Left ventricle myocardium inferior (tissue), 1 donor: ENCODE measurements around the gene SPDYE11. TPM values are rescaled to one million over a fixed set of nuclear protein-coding genes. Genes with fewer than 3 reads are reported as not detected.
A peak's percentile ranks its signal among the peaks of the same experiment; 100 is the strongest.
"Not testable (repeated sequence)": the region's sequence is repeated elsewhere in the genome, so short reads cannot be mapped to it uniquely, and the experiment has no call there.

ENCODE experiments used
- DNase-seq: peaks from one replicate; pipeline ENCODE4 v3.0.0-alpha.2; 2020
- H3K27ac ChIP-seq: fragments of 200-600 bp; replicated peaks from 2 replicates; pipeline ENCODE4 v1.8.0; 2021
- H3K27me3 ChIP-seq: fragments of 200-600 bp; 2 replicates; pipeline ENCODE4 v1.8.0; 2021; ENCODE audit warnings: low read depth
- H3K36me3 ChIP-seq: fragments of 200-600 bp; 2 replicates; pipeline ENCODE4 v1.8.0; 2021
- H3K4me1 ChIP-seq: fragments of 200-600 bp; 2 replicates; pipeline ENCODE4 v1.8.0; 2021
- H3K4me3 ChIP-seq: fragments of 200-600 bp; 2 replicates; pipeline ENCODE4 v1.8.0; 2021; ENCODE audit warnings: mild to moderate bottlenecking, moderate library complexity
- H3K9me3 ChIP-seq: fragments of 200-600 bp; replicated peaks from 2 replicates; pipeline ENCODE4 v1.8.0; 2021
- intact Hi-C: fragments of 100-400 bp; cut with micrococcal nuclease; formaldehyde crosslinking; loops from one replicate; pipeline ENCODE4 v1.11.0; 2022
- long read RNA-seq: library from polyadenylated mRNA; unstranded; transcript quantifications from one replicate; pipeline ENCODE4 v2.0.0, GENCODE V29; 2021
- total RNA-seq: library from RNA; stranded (reverse); fragmentation: NEBNext Ultra II Directional; extraction: Animal tissue kit (Norgen Biotek cat#: 25700); gene quantifications from one replicate; pipeline ENCODE4 v1.2.1, GENCODE V29; 2021
- donor health status: DM: no; HTN: yes; CAD: no; lungs with severe emphysema.

The SPDYE11 gene, protein sequence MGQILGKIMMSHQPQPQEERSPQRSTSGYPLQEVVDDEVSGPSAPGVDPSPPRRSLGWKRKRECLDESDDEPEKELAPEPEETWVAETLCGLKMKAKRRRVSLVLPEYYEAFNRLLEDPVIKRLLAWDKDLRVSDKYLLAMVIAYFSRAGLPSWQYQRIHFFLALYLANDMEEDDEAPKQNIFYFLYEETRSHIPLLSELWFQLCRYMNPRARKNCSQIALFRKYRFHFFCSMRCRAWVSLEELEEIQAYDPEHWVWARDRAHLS
- not detected for total RNA-seq
- long read RNA-seq, result 0 reads

DNA sequence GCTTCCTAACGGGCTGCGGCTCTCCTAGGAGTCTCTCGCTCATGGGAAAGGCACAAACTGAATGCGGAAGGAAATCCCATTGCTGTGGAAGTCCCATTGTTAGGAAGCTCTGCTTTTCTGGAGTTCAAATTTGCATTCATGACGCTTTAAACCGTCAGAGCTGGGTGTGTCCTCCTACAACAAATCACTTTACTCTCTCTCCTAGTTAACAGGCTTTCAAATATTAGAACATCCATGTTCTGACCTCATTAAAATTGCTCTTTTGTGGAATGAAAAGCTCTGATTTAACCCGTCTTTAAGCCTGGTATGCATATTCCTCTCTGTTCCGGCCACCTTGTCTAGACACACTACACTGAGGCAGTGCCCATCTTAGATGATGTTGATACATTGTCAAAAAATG is at the start of gene SPDYE11:
TSS of gene SPDYE11 (minus strand) at position 101 of the 400 bp plus-strand sequence. CDS start 1,800 bp downstream, outside the sequence.
- DNase-seq, intact Hi-C loops, H3K27ac ChIP-seq, H3K4me1 ChIP-seq, H3K9me3 ChIP-seq, H3K36me3 ChIP-seq, H3K4me3 ChIP-seq, H3K27me3 ChIP-seq: not testable (repeated sequence)

DNA sequence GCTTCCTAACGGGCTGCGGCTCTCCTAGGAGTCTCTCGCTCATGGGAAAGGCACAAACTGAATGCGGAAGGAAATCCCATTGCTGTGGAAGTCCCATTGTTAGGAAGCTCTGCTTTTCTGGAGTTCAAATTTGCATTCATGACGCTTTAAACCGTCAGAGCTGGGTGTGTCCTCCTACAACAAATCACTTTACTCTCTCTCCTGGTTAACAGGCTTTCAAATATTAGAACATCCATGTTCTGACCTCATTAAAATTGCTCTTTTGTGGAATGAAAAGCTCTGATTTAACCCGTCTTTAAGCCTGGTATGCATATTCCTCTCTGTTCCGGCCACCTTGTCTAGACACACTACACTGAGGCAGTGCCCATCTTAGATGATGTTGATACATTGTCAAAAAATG is 28.2 kb upstream of the SPDYE11 start, which contains the start of gene SPDYE9:
TSS of gene SPDYE9 (minus strand) at position 101 of the 400 bp plus-strand sequence. CDS start 1,800 bp downstream, outside the sequence.
- H3K9me3 ChIP-seq, result not testable (repeated sequence)

DNA sequence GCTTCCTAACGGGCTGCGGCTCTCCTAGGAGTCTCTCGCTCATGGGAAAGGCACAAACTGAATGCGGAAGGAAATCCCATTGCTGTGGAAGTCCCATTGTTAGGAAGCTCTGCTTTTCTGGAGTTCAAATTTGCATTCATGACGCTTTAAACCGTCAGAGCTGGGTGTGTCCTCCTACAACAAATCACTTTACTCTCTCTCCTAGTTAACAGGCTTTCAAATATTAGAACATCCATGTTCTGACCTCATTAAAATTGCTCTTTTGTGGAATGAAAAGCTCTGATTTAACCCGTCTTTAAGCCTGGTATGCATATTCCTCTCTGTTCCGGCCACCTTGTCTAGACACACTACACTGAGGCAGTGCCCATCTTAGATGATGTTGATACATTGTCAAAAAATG is 28.0 kb downstream of the SPDYE11 start, which contains the start of gene SPDYE8:
TSS of gene SPDYE8 (minus strand) at position 101 of the 400 bp plus-strand sequence. CDS start 1,800 bp downstream, outside the sequence.
- H3K27ac ChIP-seq, H3K9me3 ChIP-seq, H3K4me3 ChIP-seq, H3K27me3 ChIP-seq, intact Hi-C loops, H3K36me3 ChIP-seq, DNase-seq, H3K4me1 ChIP-seq: not testable (repeated sequence)

More for the DNA sequence above, 28.2 kb upstream of the SPDYE11 start, which contains the start of gene SPDYE9:
- H3K27ac ChIP-seq, H3K27me3 ChIP-seq, DNase-seq, H3K36me3 ChIP-seq, H3K4me3 ChIP-seq, intact Hi-C loops, H3K4me1 ChIP-seq: not testable (repeated sequence)

DNA sequence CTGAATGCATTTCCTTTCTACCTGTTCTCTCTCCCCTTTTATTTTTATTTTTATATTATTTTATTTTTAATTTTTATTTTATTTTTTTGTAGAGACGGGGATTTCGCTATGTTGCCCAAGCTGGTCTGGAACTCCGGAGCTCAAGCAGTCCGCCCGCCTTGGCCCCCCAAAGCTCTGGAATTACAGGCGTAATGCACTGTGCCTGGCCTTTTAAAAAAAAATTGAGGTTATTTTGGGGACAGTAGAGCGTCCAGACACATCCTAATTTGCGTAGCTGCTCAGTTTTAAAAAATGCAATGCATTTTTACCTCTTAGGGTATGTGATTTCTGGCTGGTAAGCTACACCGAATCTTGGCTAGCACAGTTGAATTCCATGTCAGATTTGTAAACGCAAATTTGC is 51.2 kb downstream of the SPDYE11 start:
- H3K4me3 ChIP-seq, result peak overlapping the region; percentile 77
- H3K27me3 ChIP-seq, result not testable (repeated sequence)

DNA sequence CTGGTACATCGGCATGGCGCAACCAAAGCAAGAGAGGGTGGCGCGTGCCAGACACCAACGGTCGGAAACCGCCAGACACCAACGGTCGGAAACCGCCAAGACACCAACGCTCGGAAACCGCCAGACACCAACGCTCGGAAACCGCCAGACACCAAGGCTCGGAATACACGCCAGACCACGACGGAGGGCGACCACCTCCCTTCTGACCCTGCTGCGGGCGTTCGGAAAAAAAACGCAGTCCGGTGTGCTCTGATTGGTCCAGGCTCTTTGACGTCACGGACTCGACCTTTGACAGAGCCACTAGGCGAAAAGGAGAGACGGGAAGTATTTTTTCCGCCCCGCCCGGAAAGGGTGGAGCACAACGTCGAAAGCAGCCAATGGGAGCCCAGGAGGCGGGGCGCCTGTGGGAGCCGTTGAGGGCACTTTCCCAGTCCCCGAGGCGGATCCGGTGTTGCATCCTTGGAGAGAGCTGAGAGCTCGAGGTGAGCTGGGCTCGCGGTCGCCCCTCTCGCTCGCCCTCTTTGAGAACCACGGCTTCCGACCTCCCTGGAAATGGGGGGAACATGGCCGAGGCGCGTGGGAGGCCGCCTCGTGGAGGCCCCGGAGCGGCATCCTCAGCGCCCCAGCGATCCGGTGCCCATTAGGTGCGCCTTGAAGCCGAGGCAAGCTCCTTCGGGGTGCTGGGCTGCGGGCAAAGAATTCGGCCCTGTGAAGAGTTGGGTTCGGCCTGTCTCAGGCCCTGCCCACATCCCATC is 51.8 kb downstream of the SPDYE11 start:
- DNase-seq, result peak; percentile 87
- intact Hi-C loops, H3K36me3 ChIP-seq, H3K9me3 ChIP-seq, H3K27me3 ChIP-seq: not testable (repeated sequence)
- H3K27ac ChIP-seq, result peak overlapping the region; percentile 94
- peak overlapping the region; percentile 77 for H3K4me3 ChIP-seq
- peaks cover 13% of the 10 kb centered on the region for H3K4me1 ChIP-seq

More for the DNA sequence above, 51.2 kb downstream of the SPDYE11 start:
- H3K36me3 ChIP-seq, intact Hi-C loops, H3K9me3 ChIP-seq: not testable (repeated sequence)
- H3K27ac ChIP-seq, result peak overlapping the region; percentile 94
- peaks cover 13% of the 10 kb centered on the region for H3K4me1 ChIP-seq
- DNase-seq, result peak; percentile 9

DNA sequence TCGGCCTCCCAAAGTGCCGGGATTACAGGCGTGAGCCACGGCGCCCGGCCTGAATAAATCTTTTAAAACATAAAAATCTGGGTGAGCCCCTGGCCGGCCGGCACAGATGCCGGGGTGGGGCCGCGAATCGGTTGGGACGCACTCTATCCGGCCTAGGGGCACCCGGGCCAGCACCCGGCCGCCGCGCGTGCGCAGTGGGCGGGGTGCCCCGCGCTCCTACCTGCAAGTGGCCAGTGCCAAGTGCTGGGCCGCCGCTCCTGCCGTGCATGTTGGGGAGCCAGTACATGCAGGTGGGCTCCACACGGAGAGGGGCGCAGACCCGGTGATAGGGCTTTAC is 52.4 kb downstream of the SPDYE11 start:
- intact Hi-C loops, result not testable (repeated sequence)

DNA sequence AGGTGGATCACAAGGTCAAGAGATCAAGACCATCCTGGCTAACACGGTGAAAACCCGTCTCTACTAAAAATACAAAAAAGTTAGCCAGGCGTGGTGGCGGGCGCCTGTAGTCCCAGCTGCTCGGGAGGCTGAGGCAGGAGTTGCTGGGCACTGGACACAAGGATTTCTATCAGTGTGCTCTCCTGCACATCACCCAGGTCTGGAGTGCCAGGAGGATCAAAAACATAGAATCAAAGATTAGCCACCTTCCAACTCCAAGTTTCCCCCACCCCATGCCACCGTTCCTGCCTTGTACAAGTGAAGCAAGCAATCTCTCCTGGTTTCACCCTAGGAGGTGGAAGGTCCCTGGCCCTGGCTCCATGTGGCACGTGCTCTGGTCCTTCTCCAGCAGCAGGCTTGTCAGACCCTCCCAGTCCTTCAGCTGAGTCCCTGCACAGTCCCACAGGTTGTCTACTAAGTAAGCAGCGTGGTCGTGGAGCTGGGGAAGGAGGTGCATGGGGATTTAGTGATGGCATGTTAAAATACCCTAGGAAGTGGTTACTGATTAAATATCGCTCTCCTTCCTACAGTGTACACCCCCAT is 59.7 kb downstream of the SPDYE11 start:
- intact Hi-C loops, DNase-seq: not testable (repeated sequence)

More for the DNA sequence above, 52.4 kb downstream of the SPDYE11 start:
- peaks cover 13% of the 10 kb centered on the region for H3K4me1 ChIP-seq
- not testable (repeated sequence) for H3K36me3 ChIP-seq, H3K9me3 ChIP-seq, H3K27me3 ChIP-seq
- H3K4me3 ChIP-seq, result peak overlapping the region; percentile 77
- peak overlapping the region; percentile 94 for H3K27ac ChIP-seq
- DNase-seq, result peak; percentile 83

More for the DNA sequence above, 59.7 kb downstream of the SPDYE11 start:
- not testable (repeated sequence) for H3K4me3 ChIP-seq, H3K27ac ChIP-seq, H3K36me3 ChIP-seq, H3K9me3 ChIP-seq, H3K27me3 ChIP-seq, H3K4me1 ChIP-seq

Other genes with a start within 250 kb of the SPDYE11 start
- 2.5 TPM for gene TYW1B, start 229.7 kb downstream of the SPDYE11 start, total RNA-seq
- gene POM121, start 132.8 kb downstream of the SPDYE11 start, total RNA-seq, result 17.3 TPM
- gene TRIM74, start 88.4 kb downstream of the SPDYE11 start, total RNA-seq, result not detected
- not detected for gene SPDYE8, start 28.1 kb downstream of the SPDYE11 start, total RNA-seq
- gene SPDYE9, start 28.1 kb upstream of the SPDYE11 start, total RNA-seq, result not detected